ENCODE results near the gene PCLO. TPM values are rescaled to one million over a fixed set of nuclear protein-coding genes. Genes with fewer than 3 reads are reported as not detected.

The PCLO gene
- total RNA-seq, 4 donors from 2014 or later = 2.3 to 5.0 (median 2.7) TPM

GRCh38 chr7:82957521-82957920 is 205.2 kb downstream of the PCLO start:
- Histone ChIP-seq H3K27me3 (no peaks in the 10 kb centered on the region), H3K4me1 (no peaks in the 10 kb centered on the region), H3K36me3 (no peaks in the 10 kb centered on the region), H3K27ac (replicated peaks in 1 of 4) (no peak overlapping the region), H3K4me3 (no peak overlapping the region), H3K9me3 (peaks cover 0 to 6% (median 0%) of the 10 kb centered on the region in 4 donors)
- intact Hi-C loops (cut with DNase I) = no loop called here
- WGBS = 95% methylated on average over 1 of the region's 1 CpG
- no peak for TF ChIP-seq POLR2AphosphoS5 (IDR thresholded peaks at IDR 0.05)
- no peak for TF ChIP-seq POLR2A (IDR thresholded peaks at IDR 0.05; ENCODE audit: low read depth)
- TF ChIP-seq, protein P1, sequence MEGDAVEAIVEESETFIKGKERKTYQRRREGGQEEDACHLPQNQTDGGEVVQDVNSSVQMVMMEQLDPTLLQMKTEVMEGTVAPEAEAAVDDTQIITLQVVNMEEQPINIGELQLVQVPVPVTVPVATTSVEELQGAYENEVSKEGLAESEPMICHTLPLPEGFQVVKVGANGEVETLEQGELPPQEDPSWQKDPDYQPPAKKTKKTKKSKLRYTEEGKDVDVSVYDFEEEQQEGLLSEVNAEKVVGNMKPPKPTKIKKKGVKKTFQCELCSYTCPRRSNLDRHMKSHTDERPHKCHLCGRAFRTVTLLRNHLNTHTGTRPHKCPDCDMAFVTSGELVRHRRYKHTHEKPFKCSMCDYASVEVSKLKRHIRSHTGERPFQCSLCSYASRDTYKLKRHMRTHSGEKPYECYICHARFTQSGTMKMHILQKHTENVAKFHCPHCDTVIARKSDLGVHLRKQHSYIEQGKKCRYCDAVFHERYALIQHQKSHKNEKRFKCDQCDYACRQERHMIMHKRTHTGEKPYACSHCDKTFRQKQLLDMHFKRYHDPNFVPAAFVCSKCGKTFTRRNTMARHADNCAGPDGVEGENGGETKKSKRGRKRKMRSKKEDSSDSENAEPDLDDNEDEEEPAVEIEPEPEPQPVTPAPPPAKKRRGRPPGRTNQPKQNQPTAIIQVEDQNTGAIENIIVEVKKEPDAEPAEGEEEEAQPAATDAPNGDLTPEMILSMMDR (IDR thresholded peaks at IDR 0.05) = no peak
- TF ChIP-seq EP300 (IDR thresholded peaks at IDR 0.05) = no peak
- DNase-seq (ENCODE audit: extremely low spot score) = no peak

DNA sequence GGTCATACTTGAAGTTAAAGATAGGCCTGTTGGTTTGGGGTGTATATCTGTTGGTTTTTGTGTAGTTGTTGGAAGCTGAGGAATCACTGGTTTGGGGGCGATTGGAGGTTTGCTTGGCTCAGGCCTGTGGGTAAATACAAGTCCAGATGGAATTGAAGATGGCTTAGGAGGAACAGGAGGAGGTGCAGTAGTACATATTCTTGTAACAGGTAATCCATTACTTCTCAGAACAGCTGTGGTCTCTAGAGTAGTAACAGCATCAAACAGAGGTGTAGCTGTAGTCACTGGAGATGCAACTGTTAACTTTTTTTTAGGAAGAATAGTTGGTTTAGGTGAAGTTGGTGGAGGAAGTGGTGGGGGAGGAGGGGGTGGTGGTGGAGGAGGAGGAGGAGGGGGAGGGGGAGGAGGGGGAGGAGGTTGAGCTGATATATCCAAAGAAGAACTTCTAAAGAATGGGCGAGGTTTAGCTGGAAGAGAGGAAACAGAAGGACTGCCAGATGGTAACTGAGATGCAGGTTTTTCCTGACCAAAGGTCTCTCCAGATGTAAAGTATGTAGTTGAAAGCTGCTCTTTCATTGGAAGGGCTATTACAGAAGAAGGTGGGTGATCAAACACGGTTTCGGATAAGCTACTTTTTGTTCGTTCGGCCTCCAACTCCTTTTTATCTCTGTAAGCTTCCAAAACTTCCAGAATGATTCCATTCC is 209.2 kb downstream of the PCLO start:
- H3K4me3 ChIP-seq = no peak overlapping the region
- no peaks in the 10 kb centered on the region for H3K36me3 ChIP-seq
- TF ChIP-seq EP300 (IDR thresholded peaks at IDR 0.05) (no peak), POLR2A (IDR thresholded peaks at IDR 0.05; ENCODE audit: low read depth) (no peak), POLR2AphosphoS5 (IDR thresholded peaks at IDR 0.05) (no peak)
- TF ChIP-seq, protein P1 (IDR thresholded peaks at IDR 0.05) = no peak
- no peaks in the 10 kb centered on the region for H3K27me3 ChIP-seq
- H3K27ac ChIP-seq (replicated peaks in 1 of 4) = no peak overlapping the region
- no peaks in the 10 kb centered on the region for H3K4me1 ChIP-seq
- no peak for DNase-seq (ENCODE audit: extremely low spot score)
- peaks cover 0 to 6% (median 0%) of the 10 kb centered on the region in 4 donors for H3K9me3 ChIP-seq
- intact Hi-C loops (cut with DNase I) = no loop called here
- WGBS = 94% methylated on average over 6 of the region's 6 CpGs

GRCh38 chr7:82950436-82950835 is 212.2 kb downstream of the PCLO start:
- H3K9me3 ChIP-seq = peaks cover 0 to 6% (median 0%) of the 10 kb centered on the region in 4 donors
- WGBS = 82% methylated on average over 4 of the region's 4 CpGs
- no peaks in the 10 kb centered on the region for H3K36me3 ChIP-seq
- H3K4me3 ChIP-seq = no peak overlapping the region
- H3K27ac ChIP-seq (replicated peaks in 1 of 4) = no peak overlapping the region
- intact Hi-C loops (cut with DNase I) = no loop called here
- TF ChIP-seq EP300 (IDR thresholded peaks at IDR 0.05) (no peak), POLR2A (IDR thresholded peaks at IDR 0.05; ENCODE audit: low read depth) (no peak), POLR2AphosphoS5 (IDR thresholded peaks at IDR 0.05) (no peak)
- TF ChIP-seq, protein P1 (IDR thresholded peaks at IDR 0.05) = no peak
- H3K4me1 ChIP-seq = no peaks in the 10 kb centered on the region
- DNase-seq (ENCODE audit: extremely low spot score) = no peak
- no peaks in the 10 kb centered on the region for H3K27me3 ChIP-seq

GRCh38 chr7:82945480-82945879 is 217.2 kb downstream of the PCLO start:
- Histone ChIP-seq H3K27me3 (no peaks in the 10 kb centered on the region), H3K27ac (replicated peaks in 1 of 4) (no peak overlapping the region), H3K4me1 (no peaks in the 10 kb centered on the region), H3K36me3 (no peaks in the 10 kb centered on the region), H3K4me3 (no peak overlapping the region), H3K9me3 (no peaks in the 10 kb centered on the region)
- TF ChIP-seq, protein P1 (IDR thresholded peaks at IDR 0.05) = no peak
- TF ChIP-seq POLR2AphosphoS5 (IDR thresholded peaks at IDR 0.05) = no peak
- no peak for TF ChIP-seq EP300 (IDR thresholded peaks at IDR 0.05)
- no peak for TF ChIP-seq POLR2A (IDR thresholded peaks at IDR 0.05; ENCODE audit: low read depth)
- DNase-seq (ENCODE audit: extremely low spot score) = no peak
- WGBS = 77% methylated on average over 3 of the region's 3 CpGs
- intact Hi-C loops (cut with DNase I) = no loop called here

GRCh38 chr7:82945056-82945455 is 217.6 kb downstream of the PCLO start:
- WGBS = 77% methylated on average over 4 of the region's 4 CpGs
- no peaks in the 10 kb centered on the region for H3K27me3 ChIP-seq
- H3K4me3 ChIP-seq = no peak overlapping the region
- no peaks in the 10 kb centered on the region for H3K4me1 ChIP-seq
- DNase-seq (ENCODE audit: extremely low spot score) = no peak
- intact Hi-C loops (cut with DNase I) = no loop called here
- TF ChIP-seq EP300 (IDR thresholded peaks at IDR 0.05) (no peak), POLR2A (IDR thresholded peaks at IDR 0.05; ENCODE audit: low read depth) (no peak), POLR2AphosphoS5 (IDR thresholded peaks at IDR 0.05) (no peak)
- TF ChIP-seq, protein P1 (IDR thresholded peaks at IDR 0.05) = no peak
- no peaks in the 10 kb centered on the region for H3K36me3 ChIP-seq
- H3K27ac ChIP-seq (replicated peaks in 1 of 4) = no peak overlapping the region
- H3K9me3 ChIP-seq = no peaks in the 10 kb centered on the region

Data from esophagus muscularis mucosa (tissue), 4 donors.